ENCODE measurements around the gene ZNF527.
"Not testable (repeated sequence)": the region's sequence is repeated elsewhere in the genome, so short reads cannot be mapped to it uniquely, and the experiment has no call there.

Gene ZNF527

DNA sequence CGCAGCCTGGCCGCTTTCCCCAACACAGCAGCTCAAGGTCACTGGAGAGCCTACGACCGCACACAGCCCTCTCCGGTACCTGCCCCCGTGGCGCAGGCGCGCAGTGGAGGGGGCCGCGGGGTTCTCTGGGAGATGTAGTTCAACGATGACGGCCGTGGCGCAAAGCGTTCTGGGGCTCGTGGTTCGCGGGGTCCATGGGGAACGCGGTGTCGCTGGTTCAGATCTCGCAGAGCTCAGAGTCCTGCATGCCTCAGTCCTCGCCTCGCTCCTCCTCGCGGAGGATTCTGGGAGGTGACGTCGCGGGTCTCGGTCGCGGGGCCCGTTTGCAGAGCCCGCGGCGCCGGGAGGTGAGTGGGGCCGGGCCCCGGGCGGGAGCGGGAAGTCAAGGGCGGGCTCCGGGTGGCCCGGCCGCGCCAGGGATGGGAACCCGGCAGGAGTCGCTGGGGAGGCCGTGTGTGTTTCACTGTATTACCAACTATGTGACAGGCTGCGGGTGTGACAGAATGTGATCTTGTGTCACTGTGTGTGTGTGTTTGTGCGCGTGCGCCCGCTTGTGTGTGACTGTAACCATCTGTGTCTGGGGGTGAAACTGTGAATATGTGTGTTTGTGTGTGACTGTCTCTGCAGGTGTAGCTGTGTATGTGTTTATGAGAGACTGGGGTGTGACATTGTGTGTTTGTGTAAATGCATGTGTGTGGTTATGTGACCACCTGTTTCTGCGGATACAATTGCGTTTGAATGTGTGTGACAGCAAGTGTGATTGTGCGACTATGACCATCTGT lies at the start of gene ZNF527:
ZNF527 (plus strand) TSS at position 220 of the 782 bp plus-strand sequence. CDS start 3,100 bp downstream, outside the sequence.
- peak; percentile 98 for DNase-seq

GRCh38 chr19:37329686-37330085 lies 41.2 kb upstream of the ZNF527 start:
- no peak for DNase-seq

GRCh38 chr19:37332839-37333238 lies 38.1 kb upstream of the ZNF527 start:
- no peak for DNase-seq

- DNase-seq: no peak
Measured at GRCh38 chr19:37333457-37333856, 37.4 kb upstream of the ZNF527 start.

- DNase-seq: peak; percentile 94
Measured at GRCh38 chr19:37334179-37335071, 36.5 kb upstream of the ZNF527 start.

GRCh38 chr19:37342753-37343152 lies 28.1 kb upstream of the ZNF527 start:
- DNase-seq: no peak

- DNase-seq: no peak
Measured at GRCh38 chr19:37346091-37346490, 24.8 kb upstream of the ZNF527 start.

GRCh38 chr19:37348060-37348459 lies 22.8 kb upstream of the ZNF527 start:
- no peak for DNase-seq

DNA sequence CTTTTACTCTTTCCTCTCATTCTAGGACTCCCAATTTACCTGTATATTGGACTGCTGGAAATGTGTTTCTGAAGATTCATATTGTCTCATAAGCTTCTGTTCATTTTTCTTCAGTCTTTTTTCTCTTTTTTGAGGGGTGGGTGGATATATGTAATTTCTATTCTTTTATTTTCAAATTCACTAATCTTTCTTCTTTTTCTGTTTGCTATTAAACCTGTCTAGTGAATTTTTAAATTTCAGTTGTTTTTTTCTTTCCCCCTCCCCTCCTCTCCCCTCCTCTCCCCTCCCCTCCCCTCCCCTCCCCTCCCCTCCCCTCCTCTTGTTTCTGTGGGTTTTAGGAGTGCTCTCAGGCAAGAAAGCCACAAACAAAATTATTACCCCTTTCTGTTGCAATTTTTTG lies 16.9 kb upstream of the ZNF527 start:
- no peak for DNase-seq

DNA sequence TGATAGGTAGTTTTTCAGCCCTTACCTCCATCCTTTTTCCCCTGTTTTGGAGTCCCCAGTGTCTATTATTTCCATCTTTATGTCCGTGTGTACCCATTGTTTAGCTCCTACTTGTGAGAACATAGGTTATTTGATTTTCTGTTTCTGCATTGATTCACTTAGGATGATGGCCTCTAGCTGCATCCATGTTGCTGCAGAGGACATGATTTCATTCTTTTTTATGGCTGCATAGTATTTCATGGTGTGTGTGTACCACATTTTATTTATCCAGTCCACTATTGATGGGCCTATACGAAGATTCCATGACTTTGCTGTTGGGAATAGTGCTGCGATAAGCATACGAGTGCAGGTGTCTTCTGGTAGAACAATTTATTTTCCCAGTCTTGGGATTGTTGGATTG lies 15.0 kb upstream of the ZNF527 start:
- DNase-seq: no peak

- DNase-seq: no peak
Measured at GRCh38 chr19:37361994-37362393, 8.9 kb upstream of the ZNF527 start.

DNA sequence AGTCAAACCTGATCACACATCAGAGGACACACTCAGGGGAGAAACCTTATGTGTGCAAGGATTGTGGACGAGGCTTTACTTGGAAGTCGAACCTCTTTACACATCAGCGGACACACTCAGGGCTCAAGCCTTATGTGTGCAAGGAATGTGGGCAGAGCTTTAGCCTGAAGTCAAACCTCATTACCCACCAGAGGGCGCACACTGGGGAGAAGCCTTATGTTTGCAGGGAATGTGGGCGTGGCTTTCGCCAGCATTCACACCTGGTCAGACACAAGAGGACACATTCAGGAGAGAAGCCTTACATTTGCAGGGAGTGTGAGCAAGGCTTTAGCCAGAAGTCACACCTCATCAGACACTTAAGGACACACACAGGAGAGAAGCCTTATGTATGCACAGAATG lies 8.2 kb upstream of the ZNF527 start:
- no peak for DNase-seq

DNA sequence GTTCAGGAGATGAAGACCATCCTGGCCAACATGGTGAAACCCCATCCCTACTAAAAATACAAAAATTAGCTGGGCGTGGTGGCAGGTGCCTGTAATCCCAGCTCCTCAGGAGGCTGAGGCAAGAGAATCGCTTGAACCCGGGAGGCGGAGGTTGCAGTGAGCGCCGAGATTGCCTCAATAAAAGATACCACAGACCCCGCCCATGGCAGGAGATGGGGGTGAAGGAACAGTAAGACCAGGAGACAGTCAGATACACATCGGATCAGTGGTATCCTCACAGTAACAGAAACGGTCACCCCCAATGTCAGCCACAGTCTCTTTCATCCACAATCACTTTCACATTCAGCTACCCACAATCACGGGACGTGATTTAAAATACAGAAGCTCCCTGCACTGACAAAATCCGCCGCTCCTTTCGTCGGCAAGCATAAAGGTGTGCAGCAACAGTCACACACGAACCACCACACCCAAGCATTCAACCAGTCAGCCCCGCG lies 466 bp upstream of the ZNF527 start:
- DNase-seq: not testable (repeated sequence)

DNA sequence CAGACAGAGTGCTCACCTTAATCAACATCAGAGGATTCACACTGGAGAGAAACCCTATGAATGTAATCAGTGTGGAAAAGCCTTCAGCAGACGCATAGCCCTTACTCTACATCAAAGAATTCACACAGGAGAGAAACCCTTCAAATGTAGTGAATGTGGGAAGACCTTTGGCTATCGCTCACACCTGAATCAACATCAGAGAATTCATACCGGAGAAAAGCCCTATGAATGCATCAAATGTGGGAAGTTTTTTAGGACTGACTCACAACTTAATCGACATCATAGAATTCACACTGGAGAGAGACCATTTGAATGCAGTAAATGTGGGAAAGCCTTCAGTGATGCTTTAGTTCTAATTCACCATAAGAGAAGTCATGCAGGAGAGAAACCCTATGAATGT lies 18.3 kb downstream of the ZNF527 start:
- DNase-seq: no peak

- not testable (repeated sequence) for DNase-seq
Measured at GRCh38 chr19:37391399-37391798, 20.5 kb downstream of the ZNF527 start.

GRCh38 chr19:37401078-37401477 lies 30.2 kb downstream of the ZNF527 start:
- DNase-seq: no peak

GRCh38 chr19:37403403-37403802 lies 32.5 kb downstream of the ZNF527 start:
- DNase-seq: no peak

DNA sequence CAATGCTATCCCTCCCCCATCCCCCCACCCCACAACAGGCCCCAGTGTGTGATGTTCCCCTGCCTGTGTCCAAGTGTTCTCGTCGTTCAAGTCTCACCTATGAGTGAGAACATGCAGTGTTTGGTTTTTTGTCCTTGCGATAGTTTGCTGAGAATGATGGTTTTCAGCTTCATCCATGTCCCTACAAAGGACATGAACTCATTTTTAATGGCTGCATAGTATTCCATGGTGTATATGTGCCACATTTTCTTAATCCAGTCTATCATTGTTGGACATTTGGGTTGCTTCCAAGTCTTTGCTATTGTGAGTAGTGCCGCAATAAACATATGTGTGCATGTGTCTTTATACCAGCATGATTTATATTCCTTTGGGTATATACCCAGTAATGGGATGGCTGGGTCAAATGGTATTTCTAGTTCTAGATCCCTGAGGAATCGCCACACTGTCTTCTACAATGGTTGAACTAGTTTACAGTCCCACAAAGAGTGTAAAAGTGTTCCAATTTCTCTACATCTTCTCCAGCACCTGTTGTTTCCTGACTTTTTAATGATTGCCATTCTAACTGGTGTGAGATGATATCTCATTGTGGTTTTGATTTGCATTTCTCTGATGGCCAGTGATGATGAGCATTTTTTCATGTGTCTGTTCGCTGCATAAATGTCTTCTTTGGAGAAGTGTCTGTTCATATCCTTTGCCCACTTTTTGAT lies 35.4 kb downstream of the ZNF527 start:
- DNase-seq: not testable (repeated sequence)

- DNase-seq: no peak
Measured at GRCh38 chr19:37412700-37413099, 41.8 kb downstream of the ZNF527 start.

DNA sequence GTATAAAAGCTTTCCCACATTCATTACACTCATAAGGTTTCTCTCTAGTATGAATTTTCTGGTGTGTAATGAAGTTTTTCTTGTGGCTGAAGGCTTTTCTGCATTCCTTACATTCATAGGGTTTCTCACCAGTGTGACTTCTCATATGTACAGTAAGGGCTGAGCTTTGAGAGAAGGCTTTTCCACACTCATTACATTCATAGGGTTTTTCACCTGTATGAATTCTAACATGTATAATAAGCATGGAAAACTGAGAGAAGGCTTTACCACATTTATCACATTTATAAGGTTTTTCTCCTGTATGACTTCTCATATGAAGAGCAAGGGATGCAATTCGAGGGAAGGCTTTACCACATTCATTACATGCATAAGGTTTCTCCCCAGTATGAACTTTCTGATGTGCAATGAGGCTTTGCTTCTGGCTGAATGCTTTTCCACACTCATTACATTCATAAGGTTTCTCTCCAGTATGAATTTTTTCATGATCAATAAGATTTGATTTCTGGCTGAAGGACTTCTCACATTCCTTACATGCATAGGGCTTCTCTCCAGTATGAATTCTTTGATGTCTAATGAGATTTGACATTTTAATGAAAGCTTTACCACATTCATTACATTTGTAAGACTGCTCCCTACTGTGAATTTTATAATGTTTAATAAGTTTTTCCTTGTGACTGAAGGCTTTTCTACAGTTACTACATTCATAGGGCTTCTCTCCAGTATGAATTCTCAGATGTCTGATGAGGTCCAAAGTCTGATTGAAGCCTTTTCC lies 42.6 kb downstream of the ZNF527 start:
- DNase-seq: no peak
